OCI-LY1 (cell line): ENCODE measurements around the gene RGMA.
"Not testable (repeated sequence)": the region's sequence is repeated elsewhere in the genome, so short reads cannot be mapped to it uniquely, and the experiment has no call there.

Experiments
- H2AFZ ChIP-seq: fragments of 200-600 bp; sonication (generic), shearing (Covaris generic); 2 replicates; pipeline ENCODE4 v1.6.0; 2014; ENCODE audit warnings: antibody characterized with exemption, mild to moderate bottlenecking, low read length
- H3F3A ChIP-seq: fragments of 200-600 bp; sonication (generic), shearing (Covaris generic); 2 replicates; pipeline ENCODE4 v1.6.0; 2014; ENCODE audit warnings: mild to moderate bottlenecking, antibody characterized with exemption, low read length, moderate library complexity; ENCODE audit not compliant: insufficient read depth
- H3K27ac ChIP-seq: fragments of 200-600 bp; sonication (generic); 2 replicates; pipeline ENCODE4 v1.5.1; 2014; ENCODE audit warnings: low read length, mixed run types, mild to moderate bottlenecking, low read depth; ENCODE audit not compliant: poor library complexity, severe bottlenecking
- H3K27me3 ChIP-seq: fragments of 200-600 bp; sonication (generic); 2 replicates; pipeline ENCODE4 v1.6.0; 2014; ENCODE audit warnings: antibody characterized with exemption, mild to moderate bottlenecking, low read length, moderate library complexity; ENCODE audit not compliant: insufficient read depth
- H3K36me3 ChIP-seq: fragments of 200-600 bp; sonication (generic); 2 replicates; pipeline ENCODE4 v1.6.1; 2014; ENCODE audit warnings: mild to moderate bottlenecking, antibody characterized with exemption, low read length, moderate library complexity, mixed read lengths; ENCODE audit not compliant: insufficient read depth
- H3K4me1 ChIP-seq: fragments of 200-600 bp; sonication (generic); 2 replicates; pipeline ENCODE4 v1.5.1; 2014; ENCODE audit warnings: mild to moderate bottlenecking, low read length, moderate library complexity; ENCODE audit not compliant: insufficient read depth, severe bottlenecking
- H3K4me2 ChIP-seq: fragments of 200-600 bp; sonication (generic), shearing (Covaris generic); 2 replicates; pipeline ENCODE4 v1.6.1; 2014; ENCODE audit warnings: low read length
- H3K4me3 ChIP-seq: fragments of 200-600 bp; sonication (generic); 2 replicates; pipeline ENCODE4 v1.5.1; 2014; ENCODE audit warnings: low read length, low read depth, mild to moderate bottlenecking, mixed read lengths; ENCODE audit not compliant: poor library complexity, severe bottlenecking
- H3K79me2 ChIP-seq: fragments of 200-600 bp; shearing (Covaris generic); 2 replicates; pipeline ENCODE4 v1.6.1; 2016; ENCODE audit warnings: mixed run types, low read length, mixed read lengths; ENCODE audit not compliant: insufficient read depth
- H3K9ac ChIP-seq: fragments of 200-600 bp; sonication (generic), shearing (Covaris generic); 2 replicates; pipeline ENCODE4 v1.6.1; 2014; ENCODE audit warnings: mild to moderate bottlenecking, low read length, mixed read lengths
- H3K9me2 ChIP-seq: fragments of 200-600 bp; sonication (generic), shearing (Covaris generic); 2 replicates; pipeline ENCODE4 v1.6.1; 2014; ENCODE audit warnings: low read depth, mild to moderate bottlenecking, low read length, mixed read lengths
- H3K9me3 ChIP-seq: fragments of 200-600 bp; shearing (Covaris generic); 2 replicates; pipeline ENCODE4 v1.6.1; 2014; ENCODE audit warnings: low read length, mixed read lengths
- H4K20me1 ChIP-seq: fragments of 200-600 bp; sonication (generic), shearing (Covaris generic); 2 replicates; pipeline ENCODE4 v1.6.0; 2016; ENCODE audit warnings: mild to moderate bottlenecking, low read length; ENCODE audit not compliant: insufficient read depth
- CTCF ChIP-seq: fragments of 200-600 bp; sonication (generic), shearing (Covaris generic); IDR thresholded peaks from 2 replicates; pipeline ENCODE4 v1.5.1; 2017; ENCODE audit warnings: mild to moderate bottlenecking, antibody characterized with exemption, low read length, moderate library complexity, mixed read lengths
- EZH2 ChIP-seq: fragments of 200-600 bp; sonication (generic), shearing (Covaris generic); IDR thresholded peaks from 2 replicates; pipeline ENCODE4 v1.8.0; 2017; ENCODE audit warnings: borderline replicate concordance, mixed run types, mild to moderate bottlenecking, antibody characterized with exemption, low read length, moderate library complexity, mixed read lengths

RGMA gene

GRCh38 chr15:93042211-93042610 lies 46.8 kb downstream of the RGMA start:
- Histone ChIP-seq H3F3A (no peaks in the 10 kb centered on the region), H3K27ac (no peak overlapping the region), H3K27me3 (peaks cover 12% of the 10 kb centered on the region; the same call in 1 of the 2 replicates), H3K9me3 (no peaks in the 10 kb centered on the region), H3K4me3 (no peak overlapping the region), H2AFZ (no peak overlapping the region), H3K9ac (no peak overlapping the region), H3K79me2 (no peaks in the 10 kb centered on the region), H4K20me1 (no peaks in the 10 kb centered on the region), H3K9me2 (no peaks in the 10 kb centered on the region), H3K4me2 (no peak overlapping the region), H3K36me3 (no peaks in the 10 kb centered on the region), H3K4me1 (no peaks in the 10 kb centered on the region)
- no peak for TF ChIP-seq CTCF
- TF ChIP-seq EZH2 = no peak

GRCh38 chr15:93041159-93041547 lies 47.9 kb downstream of the RGMA start:
- H2AFZ ChIP-seq = no peak overlapping the region
- no peak overlapping the region for H3K4me3 ChIP-seq
- H3K9me2 ChIP-seq = no peaks in the 10 kb centered on the region
- no peaks in the 10 kb centered on the region for H4K20me1 ChIP-seq
- no peak overlapping the region for H3K9ac ChIP-seq
- peaks cover 12% of the 10 kb centered on the region; the same call in 1 of the 2 replicates for H3K27me3 ChIP-seq
- no peaks in the 10 kb centered on the region for H3K9me3 ChIP-seq
- no peak overlapping the region for H3K4me2 ChIP-seq
- no peaks in the 10 kb centered on the region for H3F3A ChIP-seq
- no peaks in the 10 kb centered on the region for H3K4me1 ChIP-seq
- TF ChIP-seq CTCF (no peak), EZH2 (no peak)
- no peaks in the 10 kb centered on the region for H3K79me2 ChIP-seq
- H3K36me3 ChIP-seq = no peaks in the 10 kb centered on the region
- no peak overlapping the region for H3K27ac ChIP-seq

GRCh38 chr15:93040288-93041158 lies 48.5 kb downstream of the RGMA start:
- Histone ChIP-seq H3K4me1 (no peaks in the 10 kb centered on the region), H3K36me3 (no peaks in the 10 kb centered on the region), H3K79me2 (no peaks in the 10 kb centered on the region), H3K27me3 (peaks cover 12% of the 10 kb centered on the region; the same call in 1 of the 2 replicates), H3F3A (no peaks in the 10 kb centered on the region), H2AFZ (no peak overlapping the region), H3K9ac (no peak overlapping the region), H3K27ac (no peak overlapping the region), H3K9me3 (no peaks in the 10 kb centered on the region), H3K9me2 (no peaks in the 10 kb centered on the region), H3K4me3 (no peak overlapping the region), H3K4me2 (no peak overlapping the region), H4K20me1 (no peaks in the 10 kb centered on the region)
- no peak for TF ChIP-seq CTCF
- no peak for TF ChIP-seq EZH2

- H3K27me3 ChIP-seq = not testable (repeated sequence)
Observed at GRCh38 chr15:93039562-93040287, 49.3 kb downstream of the RGMA start.

More at GRCh38 chr15:93039562-93040287, 49.3 kb downstream of the RGMA start:
- not testable (repeated sequence) for H3K9ac ChIP-seq, H3K79me2 ChIP-seq, H3K36me3 ChIP-seq, H2AFZ ChIP-seq, H3K9me3 ChIP-seq, H3F3A ChIP-seq, H3K4me2 ChIP-seq, H3K4me3 ChIP-seq, H4K20me1 ChIP-seq, H3K4me1 ChIP-seq, H3K9me2 ChIP-seq, H3K27ac ChIP-seq
